Neural progenitor cell (in vitro differentiated cells): Measurements from ENCODE around the gene UAP1L1.

Source experiments
- EZH2 ChIP-seq: fragments of 200-600 bp; sonication (generic); IDR thresholded peaks from 2 replicates; pipeline ENCODE4 v1.6.1; 2017; ENCODE audit warnings: antibody characterized with exemption, mild to moderate bottlenecking, moderate library complexity
- EZH2phosphoT487 ChIP-seq: fragments of 200-600 bp; sonication (generic); IDR thresholded peaks from 2 replicates; pipeline ENCODE4 v1.6.1; 2017; ENCODE audit warnings: antibody characterized with exemption
- TF ChIP-seq, protein P1 (sequence below): fragments of 200-600 bp; sonication (generic); IDR thresholded peaks from 2 replicates; pipeline ENCODE4 v1.5.1; 2017; ENCODE audit warnings: antibody characterized with exemption, mild to moderate bottlenecking

DNA sequence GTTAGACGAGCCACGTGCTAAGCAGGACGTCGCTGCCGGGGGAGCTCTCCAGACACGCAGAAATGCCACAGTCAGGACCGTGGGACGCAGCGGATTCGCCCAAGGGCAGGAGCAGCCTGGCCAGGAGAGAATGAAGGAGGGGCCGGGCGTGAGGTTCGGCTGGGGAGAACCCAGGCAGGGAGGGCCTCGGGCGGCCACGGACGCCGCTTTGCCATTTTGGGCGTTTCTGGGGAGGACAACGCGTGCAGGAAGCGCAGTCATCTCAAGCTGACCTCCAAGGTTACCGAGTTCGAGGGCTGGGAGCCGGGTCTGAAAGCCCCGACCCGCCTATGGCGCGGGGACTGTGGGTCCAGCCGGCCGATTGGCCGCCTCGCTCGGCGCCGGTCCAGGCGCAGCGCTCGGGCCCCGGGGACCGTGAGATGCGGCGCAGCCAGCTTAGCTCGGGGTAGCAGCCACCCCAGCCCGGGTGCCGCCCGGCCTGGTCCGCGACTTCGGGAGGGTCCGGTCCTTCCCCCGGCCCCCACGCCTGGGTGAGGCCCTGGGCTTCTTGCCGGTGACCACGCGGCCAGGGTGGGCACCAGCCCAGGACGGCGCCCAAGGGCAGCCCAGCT lies 8.7 kb downstream of the UAP1L1 start:
- TF ChIP-seq, protein P1, sequence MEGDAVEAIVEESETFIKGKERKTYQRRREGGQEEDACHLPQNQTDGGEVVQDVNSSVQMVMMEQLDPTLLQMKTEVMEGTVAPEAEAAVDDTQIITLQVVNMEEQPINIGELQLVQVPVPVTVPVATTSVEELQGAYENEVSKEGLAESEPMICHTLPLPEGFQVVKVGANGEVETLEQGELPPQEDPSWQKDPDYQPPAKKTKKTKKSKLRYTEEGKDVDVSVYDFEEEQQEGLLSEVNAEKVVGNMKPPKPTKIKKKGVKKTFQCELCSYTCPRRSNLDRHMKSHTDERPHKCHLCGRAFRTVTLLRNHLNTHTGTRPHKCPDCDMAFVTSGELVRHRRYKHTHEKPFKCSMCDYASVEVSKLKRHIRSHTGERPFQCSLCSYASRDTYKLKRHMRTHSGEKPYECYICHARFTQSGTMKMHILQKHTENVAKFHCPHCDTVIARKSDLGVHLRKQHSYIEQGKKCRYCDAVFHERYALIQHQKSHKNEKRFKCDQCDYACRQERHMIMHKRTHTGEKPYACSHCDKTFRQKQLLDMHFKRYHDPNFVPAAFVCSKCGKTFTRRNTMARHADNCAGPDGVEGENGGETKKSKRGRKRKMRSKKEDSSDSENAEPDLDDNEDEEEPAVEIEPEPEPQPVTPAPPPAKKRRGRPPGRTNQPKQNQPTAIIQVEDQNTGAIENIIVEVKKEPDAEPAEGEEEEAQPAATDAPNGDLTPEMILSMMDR = no peak
- TF ChIP-seq EZH2phosphoT487 (peak; percentile 53), EZH2 (peak; percentile 73)
